ENCODE results near the gene GPC5. TPM values are rescaled to one million over a fixed set of nuclear protein-coding genes. Genes with fewer than 3 reads are reported as not detected.
A peak's percentile ranks its signal among the peaks of the same experiment; 100 is the strongest.

The GPC5 gene
- total and polyA plus RNA-seq, 4 donors, result 0.51 to 22.4 (median 2.0) TPM

GRCh38 chr13:91397595-91397994 lies 826 bp upstream of the GPC5 start (continued):
- TF ChIP-seq ZBTB33 (IDR thresholded peaks at IDR 0.05) (no peak), YY1 (IDR thresholded peaks at IDR 0.05) (no peak), JUND (IDR thresholded peaks at IDR 0.05) (no peak), EGR1 (IDR thresholded peaks at IDR 0.05; ENCODE audit: low read depth in 2 of 2) (no peak), TAF1 (conservative IDR thresholded peaks at IDR 0.05) (no peak), RAD21 (IDR thresholded peaks at IDR 0.05) (no peak), HNF4G (IDR thresholded peaks at IDR 0.05) (no peak)

DNA sequence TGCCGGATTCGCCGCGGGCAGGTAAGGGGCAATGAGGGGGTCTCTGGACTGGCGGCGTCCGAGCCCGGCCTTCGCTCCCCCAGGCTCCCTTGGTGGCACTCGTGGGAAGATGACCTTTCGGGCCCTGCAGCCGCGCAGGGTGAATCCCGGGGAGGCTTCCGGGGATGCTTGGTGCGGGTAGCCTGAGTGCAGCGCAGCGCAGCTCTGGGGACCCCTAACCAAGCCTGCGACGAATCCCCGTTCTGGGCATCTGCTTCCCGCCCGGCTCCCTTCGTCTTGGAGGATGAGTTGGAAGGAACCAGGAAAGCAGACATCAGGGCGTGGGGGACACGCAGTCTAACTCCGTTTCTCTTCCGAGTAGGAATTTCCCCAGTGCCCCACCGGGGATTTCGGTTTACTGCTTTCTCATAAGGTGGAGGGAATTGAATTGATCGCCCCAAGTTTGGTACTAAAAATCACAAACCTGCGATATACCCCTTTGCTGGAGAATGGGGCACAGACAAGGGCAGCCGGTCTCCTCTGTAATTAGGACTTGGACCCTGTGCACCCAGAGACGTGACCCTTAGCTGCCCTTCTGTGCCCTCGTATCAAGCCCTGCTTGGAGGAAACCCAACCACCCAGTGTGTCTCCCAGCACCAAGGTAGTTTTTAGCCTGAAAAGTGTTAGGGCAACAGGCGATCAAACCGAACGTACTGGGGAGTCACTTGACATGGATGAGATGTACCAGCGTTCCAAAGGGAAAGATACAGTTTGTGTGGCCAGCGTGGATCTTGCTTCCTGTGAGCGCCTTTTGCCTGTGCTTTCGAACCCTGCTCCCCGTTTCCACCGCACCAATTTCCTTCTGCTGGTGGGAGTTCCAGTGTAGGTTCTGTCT lies 1.0 kb downstream of the GPC5 start:
- H3K4me1 ChIP-seq (ENCODE audit: control insufficient read depth in 4 of 4, insufficient read depth in 4 of 4, low read length in 3 of 4), result peaks cover 4 to 18% (median 15%) of the 10 kb centered on the region in 4 donors
- TF ChIP-seq, protein P1, sequence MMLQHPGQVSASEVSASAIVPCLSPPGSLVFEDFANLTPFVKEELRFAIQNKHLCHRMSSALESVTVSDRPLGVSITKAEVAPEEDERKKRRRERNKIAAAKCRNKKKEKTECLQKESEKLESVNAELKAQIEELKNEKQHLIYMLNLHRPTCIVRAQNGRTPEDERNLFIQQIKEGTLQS (IDR thresholded peaks at IDR 0.05), result no peak
- peak in 1 of 2 donors; percentile 26 for TF ChIP-seq HNF4A (conservative IDR thresholded peaks at IDR 0.05)
- TF ChIP-seq FOXA2 (IDR thresholded peaks at IDR 0.05), result no peak
- no peak for TF ChIP-seq YY1 (IDR thresholded peaks at IDR 0.05)
- TF ChIP-seq FOXA1 (IDR thresholded peaks at IDR 0.05), result no peak
- TF ChIP-seq EGR1 (IDR thresholded peaks at IDR 0.05; ENCODE audit: low read depth in 2 of 2), result no peak
- H3K9me3 ChIP-seq (ENCODE audit: control insufficient read depth in 4 of 4, low read length in 3 of 4), result no peaks in the 10 kb centered on the region
- no peak overlapping the region for H3K9ac ChIP-seq (ENCODE audit: low read depth in 1 of 2, low read length in 2 of 2)
- WGBS, result 12% methylated on average over 44 of the region's 44 CpGs
- H3K36me3 ChIP-seq (ENCODE audit: control insufficient read depth in 4 of 4, insufficient read depth in 3 of 4, low read depth in 1 of 4, low read length in 3 of 4), result no peaks in the 10 kb centered on the region
- DNase-seq (ENCODE audit: low spot score), result no peak
- H3K27me3 ChIP-seq (ENCODE audit: control insufficient read depth in 4 of 4, insufficient read depth in 4 of 4, low read length in 3 of 4), result peaks cover 0 to 25% (median 0%) of the 10 kb centered on the region in 4 donors
- no peak overlapping the region for H3K27ac ChIP-seq (ENCODE audit: low read depth in 1 of 2, low read length in 2 of 2)
- peak overlapping the region; percentile 8 to 59 (median 44) for H3K4me3 ChIP-seq (ENCODE audit: low read depth in 1 of 3, low read length in 3 of 3)

- no peak for DNase-seq (ENCODE audit: low spot score)
- Histone ChIP-seq H3K9me3 (ENCODE audit: control insufficient read depth in 4 of 4, low read length in 3 of 4) (no peaks in the 10 kb centered on the region), H3K27ac (ENCODE audit: low read depth in 1 of 2, low read length in 2 of 2) (no peak overlapping the region), H3K4me3 (ENCODE audit: low read depth in 1 of 3, low read length in 3 of 3) (no peak overlapping the region), H3K36me3 (ENCODE audit: control insufficient read depth in 4 of 4, insufficient read depth in 3 of 4, low read depth in 1 of 4, low read length in 3 of 4) (no peaks in the 10 kb centered on the region), H3K27me3 (ENCODE audit: control insufficient read depth in 4 of 4, insufficient read depth in 4 of 4, low read length in 3 of 4) (peaks cover 0 to 20% (median 0%) of the 10 kb centered on the region in 4 donors), H3K4me1 (ENCODE audit: control insufficient read depth in 4 of 4, insufficient read depth in 4 of 4, low read length in 3 of 4) (peaks cover 4 to 18% (median 15%) of the 10 kb centered on the region in 4 donors), H3K9ac (ENCODE audit: low read depth in 1 of 2, low read length in 2 of 2) (no peak overlapping the region)
- WGBS, result 60% methylated on average over 6 of the region's 6 CpGs
- no peak for TF ChIP-seq GABPA (IDR thresholded peaks at IDR 0.05 in 1 of 2, conservative IDR thresholded peaks at IDR 0.05 in 1 of 2)
- TF ChIP-seq FOXA1 (IDR thresholded peaks at IDR 0.05), result no peak
- no peak for TF ChIP-seq JUND (IDR thresholded peaks at IDR 0.05)
- TF ChIP-seq, protein P1 (IDR thresholded peaks at IDR 0.05), result no peak
- TF ChIP-seq TAF1 (conservative IDR thresholded peaks at IDR 0.05), result no peak
- TF ChIP-seq, protein P2, sequence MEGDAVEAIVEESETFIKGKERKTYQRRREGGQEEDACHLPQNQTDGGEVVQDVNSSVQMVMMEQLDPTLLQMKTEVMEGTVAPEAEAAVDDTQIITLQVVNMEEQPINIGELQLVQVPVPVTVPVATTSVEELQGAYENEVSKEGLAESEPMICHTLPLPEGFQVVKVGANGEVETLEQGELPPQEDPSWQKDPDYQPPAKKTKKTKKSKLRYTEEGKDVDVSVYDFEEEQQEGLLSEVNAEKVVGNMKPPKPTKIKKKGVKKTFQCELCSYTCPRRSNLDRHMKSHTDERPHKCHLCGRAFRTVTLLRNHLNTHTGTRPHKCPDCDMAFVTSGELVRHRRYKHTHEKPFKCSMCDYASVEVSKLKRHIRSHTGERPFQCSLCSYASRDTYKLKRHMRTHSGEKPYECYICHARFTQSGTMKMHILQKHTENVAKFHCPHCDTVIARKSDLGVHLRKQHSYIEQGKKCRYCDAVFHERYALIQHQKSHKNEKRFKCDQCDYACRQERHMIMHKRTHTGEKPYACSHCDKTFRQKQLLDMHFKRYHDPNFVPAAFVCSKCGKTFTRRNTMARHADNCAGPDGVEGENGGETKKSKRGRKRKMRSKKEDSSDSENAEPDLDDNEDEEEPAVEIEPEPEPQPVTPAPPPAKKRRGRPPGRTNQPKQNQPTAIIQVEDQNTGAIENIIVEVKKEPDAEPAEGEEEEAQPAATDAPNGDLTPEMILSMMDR (IDR thresholded peaks at IDR 0.05; ENCODE audit: low read depth, low read length, missing input control), result no peak
- TF ChIP-seq SP1 (IDR thresholded peaks at IDR 0.05), result no peak
- no peak for TF ChIP-seq RAD21 (IDR thresholded peaks at IDR 0.05)
- no peak for TF ChIP-seq EGR1 (IDR thresholded peaks at IDR 0.05; ENCODE audit: low read depth in 2 of 2)
- TF ChIP-seq FOXA2 (IDR thresholded peaks at IDR 0.05), result no peak
Observed at GRCh38 chr13:91400063-91400399, 1.6 kb downstream of the GPC5 start.
